AG08396 (cell line): ENCODE measurements around the gene FIS1.
"Not testable (repeated sequence)": the region's sequence is repeated elsewhere in the genome, so short reads cannot be mapped to it uniquely, and the experiment has no call there.

Experiments used
- DNase-seq: peaks from one replicate; pipeline ENCODE4 v3.0.0; 2012; ENCODE audit warnings: low spot score, mixed read lengths

Gene FIS1

DNA sequence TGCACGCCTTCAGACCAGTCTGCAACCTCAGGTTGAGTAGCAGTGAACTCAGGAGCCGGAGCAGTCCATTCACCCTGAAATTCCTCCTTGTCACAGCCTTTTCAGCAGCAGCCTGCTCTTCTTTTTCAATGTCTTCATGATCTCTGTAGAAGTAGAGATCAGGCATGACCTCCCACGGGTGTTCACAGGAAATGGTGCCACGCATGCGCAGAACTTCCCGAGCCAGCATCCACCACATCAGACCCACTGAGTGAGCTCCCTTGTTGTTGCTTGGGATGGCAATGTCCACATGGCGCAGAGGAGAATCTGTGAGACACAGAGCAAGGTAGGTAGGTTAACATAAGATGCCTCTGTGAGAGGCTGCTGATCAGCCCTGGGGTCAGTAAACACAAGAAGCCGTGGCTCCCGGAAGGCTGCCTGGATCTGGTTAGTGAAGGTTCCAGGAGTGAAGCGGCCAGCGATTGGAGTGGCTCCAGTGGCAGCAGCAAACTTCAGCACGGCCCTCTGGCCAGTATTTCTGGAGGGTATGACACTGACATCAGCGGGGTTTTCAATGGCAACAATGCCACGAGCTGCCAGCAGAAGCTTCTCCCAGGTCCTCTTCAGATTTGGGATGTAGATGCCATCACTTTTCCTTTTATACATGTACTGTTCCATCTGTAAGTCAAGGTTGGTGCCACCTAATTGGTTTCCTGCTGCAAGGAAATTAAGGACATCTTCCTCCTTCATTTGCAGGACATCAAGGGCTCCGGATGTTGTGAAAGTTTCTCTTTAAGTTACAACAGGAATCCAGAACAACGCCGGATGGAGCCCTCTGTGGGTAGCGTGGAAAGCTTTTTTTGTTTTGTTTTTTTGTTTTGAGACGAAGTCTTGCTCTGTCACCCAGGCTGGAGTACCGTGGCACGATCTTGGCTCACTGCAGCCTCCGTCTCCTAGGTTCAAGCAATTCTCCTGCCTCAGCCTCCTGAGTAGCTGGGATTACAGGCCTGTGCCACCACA is 40.8 kb downstream of the FIS1 start:
- not testable (repeated sequence) for DNase-seq

- no peak for DNase-seq
These were observed 42.3 kb downstream of the FIS1 start for GRCh38 chr7:101202603-101202918.

DNA sequence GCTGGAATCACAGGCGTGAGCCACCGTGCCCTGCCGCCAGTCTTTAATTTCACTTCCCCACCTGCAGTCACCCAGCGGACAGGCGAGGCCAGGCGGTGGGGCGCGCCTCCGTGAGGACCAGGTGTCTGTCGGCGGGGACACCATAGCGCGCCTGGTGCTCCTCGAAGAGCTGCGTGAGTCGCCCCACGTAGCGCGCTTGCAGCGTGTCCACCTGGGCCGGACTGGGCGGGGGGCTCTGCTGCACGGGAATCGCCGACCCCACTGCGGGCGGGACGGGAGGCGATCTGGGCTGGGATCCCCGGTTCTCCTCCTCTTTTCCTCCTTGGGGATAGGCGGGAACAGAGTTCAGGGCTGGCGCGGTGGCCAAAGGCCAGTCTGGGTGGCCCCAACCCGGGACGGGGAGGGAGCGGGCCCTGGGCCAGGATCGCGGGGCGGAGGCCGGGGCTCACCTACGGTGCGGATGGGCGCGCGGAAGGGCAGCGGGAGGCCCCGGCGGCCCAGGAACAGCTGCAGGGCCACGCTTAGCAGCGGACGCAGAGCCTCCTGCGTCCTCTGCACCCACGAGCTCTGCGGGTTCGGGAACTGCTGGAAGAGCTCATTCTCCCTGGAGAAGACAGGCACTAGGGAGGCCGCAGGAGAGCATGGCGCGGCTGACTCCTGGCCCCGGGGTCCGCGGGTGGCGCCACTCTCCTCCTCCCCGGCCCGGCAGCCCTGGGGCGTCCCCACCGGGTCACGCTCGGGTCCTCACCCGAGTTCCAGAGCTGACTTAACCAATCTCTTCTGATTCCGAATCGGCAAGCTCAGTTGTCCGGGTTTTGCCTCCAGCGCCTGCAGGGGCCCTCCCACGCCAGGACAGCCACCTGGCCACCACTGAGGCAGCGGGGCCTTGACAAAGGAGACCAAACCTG is 42.9 kb downstream of the FIS1 start:
- no peak for DNase-seq

GRCh38 chr7:101200862-101201599 is 43.9 kb downstream of the FIS1 start, which contains the start of gene MOGAT3:
Gene MOGAT3, minus strand, starts transcription at chr7:101201036. Its CDS starts 182 bp downstream, at chr7:101200854.
- no peak for DNase-seq

GRCh38 chr7:101200504-101200861 is 44.4 kb downstream of the FIS1 start:
- no peak for DNase-seq

GRCh38 chr7:101199522-101199921 is 45.4 kb downstream of the FIS1 start:
- not testable (repeated sequence) for DNase-seq

- DNase-seq = no peak
These were observed 46.4 kb downstream of the FIS1 start for GRCh38 chr7:101198476-101198875.

DNA sequence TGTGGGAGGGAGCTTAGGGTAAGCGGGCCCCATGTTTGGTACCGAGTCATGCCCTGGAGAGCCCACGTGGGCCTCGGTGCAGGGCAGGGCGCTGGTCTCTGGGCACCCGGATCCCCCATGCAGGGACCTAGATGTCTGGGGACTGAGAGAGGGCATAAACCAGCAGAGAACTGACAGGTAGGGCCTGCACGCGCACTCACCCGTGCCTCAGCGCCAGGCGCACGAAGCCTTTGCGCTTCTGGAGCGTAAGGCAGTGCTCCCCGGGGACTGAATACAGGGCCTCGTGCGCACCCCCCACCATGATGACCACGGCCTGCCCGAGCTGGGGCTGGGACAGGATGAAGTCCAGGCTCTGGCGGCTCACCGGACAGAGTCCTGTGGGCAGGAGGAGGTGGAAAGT is 46.9 kb downstream of the FIS1 start:
- DNase-seq = no peak

DNA sequence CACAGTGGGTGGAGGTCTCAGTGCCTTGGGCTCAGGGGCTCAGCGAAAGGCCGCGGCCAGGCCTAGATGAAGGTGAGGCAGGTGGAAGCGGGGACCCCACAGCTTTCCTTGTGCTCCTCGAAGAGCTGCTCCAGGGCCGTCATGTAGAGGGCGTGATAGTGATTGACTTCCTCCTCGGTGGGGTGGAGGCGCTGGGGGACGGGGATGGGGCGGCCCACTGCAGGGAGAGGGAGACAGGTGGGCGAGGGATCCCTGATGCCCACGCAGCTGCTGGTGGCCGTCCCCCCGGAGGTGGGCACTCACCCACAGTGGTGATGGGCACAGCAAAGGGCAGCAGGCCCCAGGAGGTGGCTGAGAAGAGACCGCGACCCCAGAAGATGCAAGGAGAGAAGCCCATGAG is 49.0 kb downstream of the FIS1 start:
- DNase-seq = no peak
